Type B pancreatic cell (in vitro differentiated cells): Measurements from ENCODE around the gene DVL3. TPM values are rescaled to one million over a fixed set of nuclear protein-coding genes. Genes with fewer than 3 reads are reported as not detected.

Source experiments
- DNase-seq: peaks from one replicate; pipeline ENCODE4 v3.0.0; 2021; ENCODE audit warnings: mixed read lengths; ENCODE audit not compliant: unreplicated experiment; ENCODE audit errors: extremely low spot score
- H3K27ac Mint-ChIP-seq: 2 replicates; pipeline ENCODE4 v1.8.0; 2021; ENCODE audit warnings: mild to moderate bottlenecking, mixed read lengths
- H3K27me3 Mint-ChIP-seq: 2 replicates; pipeline ENCODE4 v1.8.0; 2021; ENCODE audit warnings: mixed read lengths
- H3K36me3 Mint-ChIP-seq: 2 replicates; pipeline ENCODE4 v1.8.0; 2021; ENCODE audit warnings: mixed read lengths
- H3K4me1 Mint-ChIP-seq: one replicate; pipeline ENCODE4 v1.8.0; 2021; ENCODE audit warnings: mixed read lengths; ENCODE audit not compliant: unreplicated experiment
- H3K4me3 Mint-ChIP-seq: 2 replicates; pipeline ENCODE4 v1.8.0; 2021; ENCODE audit warnings: mild to moderate bottlenecking, mixed read lengths
- H3K9me3 Mint-ChIP-seq: 2 replicates; pipeline ENCODE4 v1.8.0; 2021; ENCODE audit warnings: mixed read lengths
- CTCF ChIP-seq: fragments of 200-600 bp; sonication (generic); conservative IDR thresholded peaks from 2 replicates; pipeline ENCODE4 v1.5.0; 2021; ENCODE audit warnings: antibody characterized with exemption, mild to moderate bottlenecking
- total RNA-seq: library from RNA; stranded (reverse); gene quantifications from 2 replicates; pipeline ENCODE4 v1.2.1, GENCODE V29; 2021; ENCODE audit warnings: low replicate concordance

DVL3 gene
- total RNA-seq, 1 donor from 2014 or later, result 84.8 TPM

GRCh38 chr3:184129012-184129411 lies 26.2 kb upstream of the DVL3 start:
- DNase-seq, result no peak
- peak; percentile 60 for TF ChIP-seq CTCF
- Mint-ChIP-seq H3K4me1 (peaks cover 4% of the 10 kb centered on the region), H3K9me3 (no peaks in the 10 kb centered on the region), H3K4me3 (no peak overlapping the region), H3K36me3 (no peaks in the 10 kb centered on the region), H3K27me3 (no peaks in the 10 kb centered on the region), H3K27ac (no peak overlapping the region)

- TF ChIP-seq CTCF, result no peak
- Mint-ChIP-seq H3K4me1 (peaks cover 26% of the 10 kb centered on the region), H3K27ac (no peak overlapping the region), H3K27me3 (no peaks in the 10 kb centered on the region), H3K36me3 (peaks cover 5% of the 10 kb centered on the region), H3K9me3 (no peaks in the 10 kb centered on the region), H3K4me3 (no peak overlapping the region)
- DNase-seq, result no peak
These were observed 22.2 kb upstream of the DVL3 start for GRCh38 chr3:184132945-184133344.

- peak overlapping the region; percentile 97 for H3K27ac Mint-ChIP-seq
- H3K4me1 Mint-ChIP-seq, result peaks cover 26% of the 10 kb centered on the region
- H3K9me3 Mint-ChIP-seq, result no peaks in the 10 kb centered on the region
- H3K27me3 Mint-ChIP-seq, result no peaks in the 10 kb centered on the region
- peak; percentile 35 for TF ChIP-seq CTCF
- peaks cover 6% of the 10 kb centered on the region for H3K36me3 Mint-ChIP-seq
- DNase-seq, result peak; percentile 82
- peak overlapping the region; percentile 98 for H3K4me3 Mint-ChIP-seq
These were observed 21.1 kb upstream of the DVL3 start for GRCh38 chr3:184133840-184134745.

GRCh38 chr3:184134746-184135148 lies 20.4 kb upstream of the DVL3 start:
- no peak for TF ChIP-seq CTCF
- Mint-ChIP-seq H3K27me3 (no peaks in the 10 kb centered on the region), H3K36me3 (peaks cover 6% of the 10 kb centered on the region), H3K27ac (peak overlapping the region; percentile 97), H3K4me1 (peaks cover 26% of the 10 kb centered on the region), H3K9me3 (no peaks in the 10 kb centered on the region), H3K4me3 (peak overlapping the region; percentile 98)
- no peak for DNase-seq

GRCh38 chr3:184135149-184135910 lies 19.8 kb upstream of the DVL3 start, which contains the start of gene EIF2B5:
EIF2B5 (plus strand) TSS chr3:184135358; CDS start chr3:184135386, 28 bp downstream.
- H3K27me3 Mint-ChIP-seq, result no peaks in the 10 kb centered on the region
- H3K4me3 Mint-ChIP-seq, result peak within 1 kb of the TSS; percentile 98
- H3K27ac Mint-ChIP-seq, result peak within 1 kb of the TSS; percentile 97
- DNase-seq, result peak; percentile 88
- no peaks in the 10 kb centered on the region for H3K9me3 Mint-ChIP-seq
- H3K36me3 Mint-ChIP-seq, result peaks cover 6% of the 10 kb centered on the region
- H3K4me1 Mint-ChIP-seq, result peaks cover 26% of the 10 kb centered on the region
- peak; percentile 49 for TF ChIP-seq CTCF
